Endothelial cell of umbilical vein (primary cell): Measurements from ENCODE around the gene COL4A2. TPM values are rescaled to one million over a fixed set of nuclear protein-coding genes. Genes with fewer than 3 reads are reported as not detected.

Experiments
- BruUV-seq: library from RNA; stranded (reverse); fragments of 400-500 nt; replicated peaks from 2 replicates; lab custom pipeline; 2021; lab: Mats Ljungman, UMichigan
- CTCF ChIA-PET: fragments of 300-600, 350-600 bp; sonication (Branson Sonifier 250); formaldehyde crosslinking; loops from one replicate; lab custom pipeline; 2021; ENCODE audit warnings: antibody characterized with exemption, inconsistent platforms; lab: Charles Lee
- POLR2A ChIA-PET: fragments of 300-600, 350-600 bp; sonication (Branson Sonifier 250); formaldehyde crosslinking; loops from one replicate; lab custom pipeline; 2021; ENCODE audit warnings: antibody characterized with exemption, inconsistent platforms; lab: Charles Lee
- DNase-seq: peaks from one replicate; pipeline ENCODE4 v3.0.0-alpha.2; 2011; ENCODE audit warnings: low read depth, low spot score
- FAIRE-seq: peaks from 2 replicates; lab custom pipeline; 2011; peaks lifted over from hg19 to GRCh38; lab: Jason Lieb, UNC
- H2AFZ ChIP-seq: 2 replicates; pipeline ENCODE4 v1.6.0; 2012; ENCODE audit warnings: low read depth, low read length, control low read depth, inconsistent platforms
- H3K27ac ChIP-seq: 2 replicates; pipeline ENCODE4 v1.5.1; 2011; ENCODE audit warnings: low read depth, mild to moderate bottlenecking, control low read depth, low read length, moderate library complexity; ENCODE audit not compliant: insufficient read depth
- H3K27me3 ChIP-seq, 2 experiments: 2 replicates each; pipeline versions ENCODE4 v1.6.0 to v1.6.1; 2011; ENCODE audit warnings: low read length in 2 of 2, mixed read lengths in 1 of 2; ENCODE audit not compliant: control insufficient read depth in 2 of 2, insufficient read depth in 2 of 2
- H3K36me3 ChIP-seq, 2 experiments: 2 replicates in 1 of 2; 3 replicates in 1 of 2; pipeline ENCODE4 v1.5.1; 2011; ENCODE audit warnings: low read length in 2 of 2, mild to moderate bottlenecking in 1 of 2, moderate library complexity in 1 of 2; ENCODE audit not compliant: control insufficient read depth in 2 of 2, insufficient read depth in 2 of 2; ENCODE audit errors: extremely low read depth in 1 of 2
- H3K4me1 ChIP-seq: 3 replicates; pipeline ENCODE4 v1.5.1; 2011; ENCODE audit warnings: mild to moderate bottlenecking, low read length; ENCODE audit not compliant: control insufficient read depth, insufficient read depth; ENCODE audit errors: extremely low read depth
- H3K4me2 ChIP-seq: 2 replicates; pipeline ENCODE4 v1.6.1; 2011; ENCODE audit warnings: low read length, control low read depth, mixed read lengths; ENCODE audit not compliant: insufficient read depth
- H3K4me3 ChIP-seq, 3 experiments: fragments of 200-600 bp in 1 of 3; sonication (generic), shearing (Covaris generic) in 1 of 3; replicated peaks in 1 of 3; 2 replicates each; pipeline ENCODE4 v1.5.1; 2011 to 2016; ENCODE audit warnings: control low read depth in 3 of 3, low read length in 3 of 3, mild to moderate bottlenecking in 2 of 3, inconsistent platforms in 1 of 3, low read depth in 1 of 3, moderate library complexity in 1 of 3; ENCODE audit not compliant: insufficient read depth in 1 of 3
- H3K79me2 ChIP-seq: 2 replicates; pipeline ENCODE4 v1.6.0; 2012; ENCODE audit warnings: low read length, inconsistent platforms; ENCODE audit not compliant: control insufficient read depth, insufficient read depth
- H3K9ac ChIP-seq: replicated peaks from 2 replicates; pipeline ENCODE3; 2011; ENCODE audit warnings: low read length, control low read depth; ENCODE audit not compliant: insufficient read depth; ENCODE audit errors: extremely low read depth
- H3K9me1 ChIP-seq: replicated peaks from 3 replicates; pipeline ENCODE4 v1.6.0; 2011; ENCODE audit warnings: mild to moderate bottlenecking, low read length; ENCODE audit not compliant: control insufficient read depth, insufficient read depth; ENCODE audit errors: extremely low read depth
- H3K9me3 ChIP-seq: replicated peaks from 2 replicates; pipeline ENCODE4 v1.5.1; 2012; ENCODE audit warnings: low read length, inconsistent platforms; ENCODE audit not compliant: control insufficient read depth, insufficient read depth
- H4K20me1 ChIP-seq: replicated peaks from 2 replicates; pipeline ENCODE3; 2011; ENCODE audit warnings: mild to moderate bottlenecking, low read length; ENCODE audit not compliant: control insufficient read depth, insufficient read depth; ENCODE audit errors: extremely low read depth
- EZH2 ChIP-seq: IDR thresholded peaks from 2 replicates; pipeline ENCODE4 v1.6.1; 2012; ENCODE audit warnings: borderline replicate concordance, low read depth, mild to moderate bottlenecking, moderate library complexity, low read length, inconsistent platforms; ENCODE audit not compliant: severe bottlenecking
- FOS ChIP-seq: IDR thresholded peaks from 2 replicates; pipeline ENCODE4 v1.6.1; 2011; ENCODE audit warnings: mild to moderate bottlenecking, low read length, moderate library complexity, borderline replicate concordance; ENCODE audit not compliant: insufficient read depth
- JUN ChIP-seq: IDR thresholded peaks from 2 replicates; pipeline ENCODE4 v1.6.1; 2011; ENCODE audit warnings: borderline replicate concordance, low read depth; ENCODE audit not compliant: insufficient read length, insufficient read depth
- POLR2AphosphoS5 ChIP-seq: IDR thresholded peaks from 2 replicates; pipeline ENCODE4 v1.6.1; 2012; ENCODE audit warnings: low read depth, mild to moderate bottlenecking, control low read depth, low read length, moderate library complexity; ENCODE audit not compliant: insufficient read depth
- dilution Hi-C: fragments of 300-500 bp; cut with MboI; formaldehyde crosslinking; loops from one replicate; pipeline ENCODE4 v1.15.0; 2019; ENCODE audit warnings: low sequenced_read_pairs; ENCODE audit not compliant: extremely low pct_ligation_motif_present
- intact Hi-C: fragments of 100-400 bp; cut with micrococcal nuclease; formaldehyde crosslinking; loops from one replicate; pipeline ENCODE4 v1.10.0; 2022
- polyA plus RNA-seq, 4 experiments: library from polyadenylated mRNA; depleted of rRNA in 3 of 4; stranded (reverse) in 3 of 4; unstranded in 1 of 4; fragments of >200 nt; gene quantifications; 2 replicates each; pipeline versions ENCODE4 v1.2.1 to v1.2.3, GENCODE V29; 2011 to 2012; ENCODE audit warnings: missing spikeins in 1 of 4
- total RNA-seq: library from RNA; stranded (reverse); gene quantifications from 2 replicates; pipeline ENCODE4 v1.2.3, GENCODE V29; 2021

COL4A2 gene
- total and polyA plus RNA-seq, 2 donors (not counting 3 experiments of a cell fraction or from before 2014, with no cell fraction given) = 792 to 940 TPM

DNA sequence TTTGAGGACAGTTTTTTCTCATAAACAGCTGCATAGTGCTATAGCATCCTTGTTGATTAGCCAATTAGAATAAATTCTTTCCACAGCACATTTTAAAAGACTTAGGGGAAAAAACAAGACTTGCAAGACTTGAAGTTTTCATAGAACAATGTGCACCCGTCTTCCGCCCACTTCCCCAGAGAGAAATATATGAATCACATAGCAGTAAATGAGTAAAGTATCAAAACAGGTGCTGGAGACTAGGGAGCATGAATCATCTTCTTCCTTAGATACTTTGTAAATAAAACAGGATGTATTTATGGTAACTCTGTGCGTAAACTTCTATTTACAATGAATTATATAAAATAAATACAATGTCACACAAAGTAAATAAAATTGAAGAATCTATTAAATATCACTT, 75.1 kb downstream of the COL4A2 start:
- Histone ChIP-seq H2AFZ (no peak overlapping the region), H4K20me1 (no peaks in the 10 kb centered on the region), H3K36me3 (peaks cover 0 to 2% of the 10 kb centered on the region in 2 experiments), H3K4me2 (peak overlapping the region; percentile 24), H3K4me1 (peaks cover 37% of the 10 kb centered on the region), H3K9me3 (no peaks in the 10 kb centered on the region), H3K27ac (peak overlapping the region; percentile 89), H3K27me3 (no peaks in the 10 kb centered on the region), H3K4me3 (no peak overlapping the region), H3K79me2 (peaks cover 35% of the 10 kb centered on the region), H3K9me1 (no peaks in the 10 kb centered on the region), H3K9ac (peak overlapping the region; percentile 72)
- TF ChIP-seq EZH2 (no peak), FOS (peak; percentile 78), POLR2AphosphoS5 (peak; percentile 31), JUN (peak; percentile 98)
- FAIRE-seq (peak; percentile 85), DNase-seq (peak; percentile 90)
- BruUV-seq = no TSS peak
- ChIA-PET CTCF (interaction anchor here (1.3 kb wide), 1 partner anchor 73 kb away, joined by 3 read pairs; no protein-coding TSS in a partner anchor), POLR2A (no interaction called here)
- intact Hi-C loops = loop anchor here (1.0 to 2.0 kb wide), 6 partner anchors 10 to 62 kb away; no protein-coding TSS in a partner anchor
- dilution Hi-C loops = no loop called here

GRCh38 chr13:110382830-110383229, 75.7 kb downstream of the COL4A2 start:
- FAIRE-seq (no peak), DNase-seq (no peak)
- no peaks in the 10 kb centered on the region for H3K9me1 ChIP-seq
- no peak overlapping the region for H2AFZ ChIP-seq
- no peak overlapping the region for H3K4me3 ChIP-seq
- no peaks in the 10 kb centered on the region for H3K27me3 ChIP-seq
- dilution Hi-C loops (no loop called here), intact Hi-C loops (loop anchor here (1.0 to 2.0 kb wide), 6 partner anchors 11 to 63 kb away; no protein-coding TSS in a partner anchor)
- BruUV-seq = no TSS peak
- no peak overlapping the region for H3K4me2 ChIP-seq
- CTCF ChIA-PET = interaction anchor here (1.3 kb wide), 1 partner anchor 73 kb away, joined by 3 read pairs; no protein-coding TSS in a partner anchor
- H3K4me1 ChIP-seq = peaks cover 39% of the 10 kb centered on the region
- H3K27ac ChIP-seq = peak overlapping the region; percentile 89
- no peaks in the 10 kb centered on the region for H4K20me1 ChIP-seq
- TF ChIP-seq EZH2 = no peak
- TF ChIP-seq FOS = no peak
- no peak for TF ChIP-seq POLR2AphosphoS5
- H3K9me3 ChIP-seq = no peaks in the 10 kb centered on the region
- H3K9ac ChIP-seq = peak overlapping the region; percentile 42
- POLR2A ChIA-PET = no interaction called here
- H3K36me3 ChIP-seq = peaks cover 0 to 2% of the 10 kb centered on the region in 2 experiments
- H3K79me2 ChIP-seq = peaks cover 35% of the 10 kb centered on the region
